H1 (cell line): ENCODE data around the gene RMDN3. TPM values are rescaled to one million over a fixed set of nuclear protein-coding genes. Genes with fewer than 3 reads are reported as not detected.

Experiments used
- CTCF ChIA-PET: fragments of 300-600 bp; sonication (Branson Sonifier 250); formaldehyde crosslinking; loops from one replicate; lab custom pipeline; 2021; ENCODE audit not compliant: partially characterized antibody; lab: Charles Lee
- POLR2A ChIA-PET: fragments of 300-600 bp; sonication (Branson Sonifier 250); formaldehyde crosslinking; loops from one replicate; lab custom pipeline; 2021; ENCODE audit warnings: inconsistent platforms; ENCODE audit not compliant: partially characterized antibody; lab: Charles Lee
- DNase-seq, 2 experiments: peaks; one replicate each; pipeline versions ENCODE4 v3.0.0 to v3.0.0-alpha.2; 2010 to 2022; ENCODE audit warnings: low spot score in 2 of 2, low read depth in 1 of 2, mixed read lengths in 1 of 2
- FAIRE-seq: peaks from 2 replicates; lab custom pipeline; 2011; peaks lifted over from hg19 to GRCh38; lab: Jason Lieb, UNC
- H2AFZ ChIP-seq: 2 replicates; pipeline ENCODE4 v1.8.1; 2012; ENCODE audit warnings: low read length, inconsistent platforms
- H2AK5ac ChIP-seq: 2 replicates; pipeline ENCODE4 v1.6.1; 2013; ENCODE audit warnings: low read depth, low read length
- H2BK120ac ChIP-seq: replicated peaks from 2 replicates; pipeline ENCODE3; 2013; ENCODE audit warnings: low read depth, low read length, inconsistent platforms
- H2BK12ac ChIP-seq: 2 replicates; pipeline ENCODE4 v1.6.1; 2013; ENCODE audit warnings: low read depth, low read length
- H2BK15ac ChIP-seq: 2 replicates; pipeline ENCODE4 v1.6.1; 2013; ENCODE audit warnings: low read length
- H2BK20ac ChIP-seq: 2 replicates; pipeline ENCODE4 v1.6.1; 2013; ENCODE audit warnings: low read length
- H2BK5ac ChIP-seq: 2 replicates; pipeline ENCODE4 v1.6.1; 2013; ENCODE audit warnings: low read depth, low read length
- H3K14ac ChIP-seq: 2 replicates; pipeline ENCODE4 v1.6.1; 2013; ENCODE audit warnings: inconsistent platforms; ENCODE audit not compliant: insufficient read length
- H3K18ac ChIP-seq: 2 replicates; pipeline ENCODE4 v1.6.1; 2013; ENCODE audit warnings: low read length; ENCODE audit errors: extremely low read depth
- H3K23ac ChIP-seq: 2 replicates; pipeline ENCODE4 v1.6.1; 2013; ENCODE audit warnings: inconsistent platforms; ENCODE audit not compliant: insufficient read length
- H3K23me2 ChIP-seq: 2 replicates; pipeline ENCODE4 v1.6.1; 2013; ENCODE audit warnings: low read depth, low read length
- H3K27ac ChIP-seq: 2 replicates; pipeline ENCODE4 v1.6.1; 2011; ENCODE audit warnings: low read depth, low read length, inconsistent platforms
- H3K27me3 ChIP-seq, 4 experiments: replicated peaks in 1 of 4; 1 replicate in 1 of 4; 2 replicates in 3 of 4; pipeline versions ENCODE4 v1.6.1 to v1.8.1; 2011 to 2013; ENCODE audit warnings: low read length in 3 of 4, mild to moderate bottlenecking in 3 of 4, inconsistent platforms in 2 of 4, mixed read lengths in 2 of 4, moderate library complexity in 1 of 4; ENCODE audit not compliant: control insufficient read depth in 3 of 4, insufficient read depth in 3 of 4; ENCODE audit errors: extremely low read depth in 1 of 4
- H3K36me3 ChIP-seq, 4 experiments: 2 replicates each; pipeline versions ENCODE4 v1.6.1 to v1.8.1; 2011 to 2013; ENCODE audit warnings: mild to moderate bottlenecking in 4 of 4, low read length in 3 of 4, moderate library complexity in 2 of 4, control low read depth in 1 of 4, inconsistent platforms in 1 of 4; ENCODE audit not compliant: insufficient read depth in 4 of 4, control insufficient read depth in 2 of 4
- H3K4ac ChIP-seq: replicated peaks from 2 replicates; pipeline ENCODE3; 2013; ENCODE audit warnings: low read length, low read depth, mixed read lengths, inconsistent platforms; ENCODE audit not compliant: insufficient read length
- H3K4me1 ChIP-seq, 4 experiments: replicated peaks in 1 of 4; 1 replicate in 1 of 4; 2 replicates in 3 of 4; pipeline versions ENCODE4 v1.6.1 to v1.8.1; 2011 to 2013; ENCODE audit warnings: low read length in 3 of 4, inconsistent platforms in 2 of 4, mixed read lengths in 1 of 4; ENCODE audit not compliant: insufficient read depth in 4 of 4, control insufficient read depth in 3 of 4
- H3K4me2 ChIP-seq, 2 experiments: 2 replicates each; pipeline versions ENCODE4 v1.6.1 to v1.8.1; 2011 to 2013; ENCODE audit warnings: low read depth in 2 of 2, low read length in 2 of 2, control low read depth in 1 of 2, inconsistent platforms in 1 of 2, mild to moderate bottlenecking in 1 of 2; ENCODE audit not compliant: insufficient read depth in 1 of 2
- H3K4me3 ChIP-seq, 4 experiments: fragments of 200-600, 300-600 bp in 1 of 4; sonication (generic), shearing (Covaris generic), sonication (Bioruptor Twin) in 1 of 4; 2 replicates each; pipeline versions ENCODE4 v1.5.1 to v1.8.1; 2011 to 2016; ENCODE audit warnings: low read length in 4 of 4, low read depth in 3 of 4, control low read depth in 2 of 4, inconsistent platforms in 2 of 4, mild to moderate bottlenecking in 2 of 4, mixed read lengths in 1 of 4, moderate library complexity in 1 of 4; ENCODE audit not compliant: insufficient read depth in 2 of 4; ENCODE audit errors: extremely low read depth in 1 of 4
- H3K56ac ChIP-seq: replicated peaks from 2 replicates; pipeline ENCODE3; 2013; ENCODE audit warnings: low read depth, mild to moderate bottlenecking, mixed read lengths, low read length, inconsistent platforms; ENCODE audit not compliant: insufficient read length
- H3K79me1 ChIP-seq: 2 replicates; pipeline ENCODE4 v1.6.1; 2013; ENCODE audit warnings: low read depth, low read length, control low read depth
- H3K79me2 ChIP-seq, 2 experiments: 2 replicates each; pipeline versions ENCODE4 v1.6.1 to v1.8.1; 2012 to 2013; ENCODE audit warnings: low read length in 2 of 2, mild to moderate bottlenecking in 2 of 2, inconsistent platforms in 1 of 2; ENCODE audit not compliant: insufficient read depth in 2 of 2, control insufficient read depth in 1 of 2
- H3K9ac ChIP-seq, 4 experiments: replicated peaks in 1 of 4; 1 replicate in 1 of 4; 2 replicates in 3 of 4; pipeline versions ENCODE4 v1.6.1 to v1.8.1; 2011 to 2013; ENCODE audit warnings: low read depth in 3 of 4, low read length in 3 of 4, control low read depth in 2 of 4, mild to moderate bottlenecking in 2 of 4, moderate library complexity in 2 of 4, inconsistent platforms in 1 of 4; ENCODE audit errors: extremely low read depth in 1 of 4
- H3K9me3 ChIP-seq, 2 experiments: 2 replicates each; pipeline versions ENCODE4 v1.6.1 to v1.8.1; 2012 to 2013; ENCODE audit warnings: mild to moderate bottlenecking in 2 of 2, moderate library complexity in 2 of 2, control low read depth in 1 of 2, inconsistent platforms in 1 of 2, low read depth in 1 of 2, low read length in 1 of 2, mixed read lengths in 1 of 2; ENCODE audit not compliant: insufficient read depth in 2 of 2
- H4K20me1 ChIP-seq, 2 experiments: replicated peaks in 1 of 2; 2 replicates each; pipeline versions ENCODE3 to v1.8.1; 2011 to 2013; ENCODE audit warnings: inconsistent platforms in 2 of 2, low read length in 2 of 2, mild to moderate bottlenecking in 1 of 2; ENCODE audit not compliant: insufficient read depth in 2 of 2, control insufficient read depth in 1 of 2
- H4K5ac ChIP-seq: 2 replicates; pipeline ENCODE4 v1.6.1; 2013; ENCODE audit warnings: low read length, low read depth, mixed read lengths, inconsistent platforms; ENCODE audit not compliant: insufficient read length
- H4K8ac ChIP-seq: 2 replicates; pipeline ENCODE4 v1.8.0; 2013; ENCODE audit warnings: mild to moderate bottlenecking, moderate library complexity, low read length, inconsistent platforms; ENCODE audit not compliant: insufficient read depth; ENCODE audit errors: extremely low read depth
- H4K91ac ChIP-seq: replicated peaks from 2 replicates; pipeline ENCODE3; 2013; ENCODE audit warnings: low read length, mixed read lengths, inconsistent platforms; ENCODE audit not compliant: insufficient read length
- ASH2L ChIP-seq: fragments of 200-600, 300-600 bp; sonication (generic); IDR thresholded peaks from one replicate; pipeline ENCODE4 v1.7.1; 2017; ENCODE audit warnings: low read length
- BACH1 ChIP-seq: IDR thresholded peaks from 2 replicates; pipeline ENCODE4 v1.6.1; 2012; ENCODE audit warnings: low read length, improper control_type of control experiment
- BCL11A ChIP-seq, 2 experiments: IDR thresholded peaks; one replicate each; pipeline ENCODE4 v1.6.1; 2011; ENCODE audit warnings: low read depth in 2 of 2, low read length in 2 of 2, mild to moderate bottlenecking in 2 of 2
- EZH2 ChIP-seq: fragments of 200-600 bp; sonication (generic); IDR thresholded peaks from 2 replicates; pipeline ENCODE4 v1.7.1; 2012; ENCODE audit warnings: low read depth, mild to moderate bottlenecking, moderate library complexity, low read length, inconsistent platforms; ENCODE audit not compliant: severe bottlenecking
- FOSL1 ChIP-seq: IDR thresholded peaks from 2 replicates; pipeline ENCODE4 v1.6.1; 2011; ENCODE audit warnings: mild to moderate bottlenecking, low read depth, low read length, moderate library complexity; ENCODE audit not compliant: insufficient read depth
- KDM5A ChIP-seq: fragments of 200-600 bp; IDR thresholded peaks from 2 replicates; pipeline ENCODE4 v1.7.1; 2012; ENCODE audit warnings: mild to moderate bottlenecking, low read length, inconsistent platforms, mixed read lengths
- POLR2A ChIP-seq, 2 experiments: IDR thresholded peaks; 1 replicate in 1 of 2; 2 replicates in 1 of 2; pipeline ENCODE4 v1.6.1; 2011; ENCODE audit warnings: low read depth in 2 of 2, low read length in 2 of 2, mild to moderate bottlenecking in 2 of 2; ENCODE audit errors: control extremely low read depth in 1 of 2
- SIN3A ChIP-seq, 2 experiments: IDR thresholded peaks in 1 of 2; conservative IDR thresholded peaks in 1 of 2; 2 replicates each; pipeline ENCODE4 v1.6.1; 2011 to 2012; ENCODE audit warnings: low read length in 2 of 2, improper control_type of control experiment in 1 of 2, low read depth in 1 of 2, mild to moderate bottlenecking in 1 of 2
- SIRT6 ChIP-seq: IDR thresholded peaks from one replicate; pipeline ENCODE4 v1.7.1; 2012; ENCODE audit warnings: low read length, inconsistent platforms
- SP1 ChIP-seq: IDR thresholded peaks from 2 replicates; pipeline ENCODE4 v1.6.1; 2011; ENCODE audit warnings: low read depth, low read length
- TAF7 ChIP-seq: optimal IDR thresholded peaks from 2 replicates; pipeline ENCODE3; 2011; ENCODE audit warnings: low read depth, mild to moderate bottlenecking, inconsistent platforms, low read length, moderate library complexity, borderline replicate concordance
- USF2 ChIP-seq: IDR thresholded peaks from 2 replicates; pipeline ENCODE4 v1.6.1; 2011; ENCODE audit warnings: low read length, improper control_type of control experiment
- WGBS, 2 experiments: shearing (Covaris generic) in 1 of 2; methylation state at CpG; one replicate each; pipeline versions ENCODE4 v1.1.6 to v1.1.7; 2013 to 2015; ENCODE audit warnings: low lambda C conversion rate in 2 of 2, mixed read lengths in 2 of 2, inconsistent platforms in 1 of 2, low coverage in 1 of 2, missing lambda C conversion rate in 1 of 2; ENCODE audit not compliant: insufficient replicate concordance in 2 of 2, insufficient coverage in 1 of 2, insufficient read length in 1 of 2; ENCODE audit errors: extremely low coverage in 1 of 2, missing lambda C conversion rate in 1 of 2; 5-methylcytosine and 5-hydroxymethylcytosine counted together
- polyA plus RNA-seq, 7 experiments: library from polyadenylated mRNA; depleted of rRNA in 3 of 7; stranded (reverse) in 5 of 7; unstranded in 2 of 7; fragments of >200 nt in 5 of 7; fragments of 200-250 nt in 2 of 7; gene quantifications; 1 replicate in 5 of 7; 2 replicates in 1 of 7; 4 replicates in 1 of 7; pipeline versions ENCODE4 v1.2.1 to v1.2.3, GENCODE V29; 2011 to 2013; ENCODE audit warnings: missing spikeins in 2 of 7, mixed read lengths in 2 of 7
- total RNA-seq: library from RNA; stranded (reverse); fragmentation: NEBNext Ultra II Directional; extraction: Animal tissue kit (Norgen Biotek cat#: 25700); gene quantifications from 2 replicates; pipeline ENCODE4 v1.2.1, GENCODE V29; 2021

RMDN3 gene
- total and polyA plus RNA-seq, 2 of the 8 experiments (the other 6 are each of a cell fraction or from before 2014, with no cell fraction given) = 10.8 to 24.1 TPM

DNA sequence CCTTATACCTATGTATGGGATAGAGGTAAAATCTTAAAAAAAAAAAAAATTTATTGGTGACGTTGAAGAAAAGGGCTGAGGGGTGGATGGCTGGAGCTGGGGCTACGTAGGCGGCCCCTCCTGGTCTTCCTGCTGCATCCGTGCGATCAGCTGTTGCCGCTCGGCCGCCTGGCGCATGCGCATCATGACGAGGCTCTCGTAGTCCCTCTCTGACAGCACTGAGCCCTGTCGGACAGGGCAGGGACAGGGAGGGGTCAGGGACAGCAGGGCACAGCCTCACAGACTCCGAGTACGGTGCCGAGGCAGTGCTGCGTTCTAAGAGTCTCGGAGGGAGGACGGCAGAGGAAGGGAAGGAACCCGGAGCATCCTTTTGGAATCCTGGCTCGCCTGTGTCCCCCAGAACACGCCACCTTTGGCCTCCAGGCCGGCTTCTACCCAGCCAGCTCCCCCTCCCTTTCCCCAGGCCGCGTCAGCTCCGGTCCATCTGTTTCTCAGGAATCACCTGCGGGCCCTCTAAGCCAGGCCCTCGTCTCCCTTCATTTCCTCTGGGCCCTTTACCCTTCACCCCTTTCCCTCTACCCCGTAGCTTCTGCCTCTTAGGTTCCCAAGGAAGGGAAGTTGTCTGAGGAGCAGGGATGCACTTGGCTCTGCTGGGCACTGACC is 12.9 kb upstream of the RMDN3 start:
- H3K14ac ChIP-seq = no peak overlapping the region
- H2BK5ac ChIP-seq = no peak overlapping the region
- no peaks in the 10 kb centered on the region for H3K9me3 ChIP-seq
- no peak overlapping the region for H2BK12ac ChIP-seq
- no peak overlapping the region for H4K8ac ChIP-seq
- peaks cover 0 to 2% of the 10 kb centered on the region in 2 experiments for H4K20me1 ChIP-seq
- H2AK5ac ChIP-seq = no peak overlapping the region
- no peak overlapping the region for H3K23ac ChIP-seq
- H3K27ac ChIP-seq = no peak overlapping the region
- H3K23me2 ChIP-seq = peaks cover 14% of the 10 kb centered on the region; the same call in 1 of the 2 replicates
- no peak for FAIRE-seq
- no peak overlapping the region for H3K4me3 ChIP-seq
- H3K27me3 ChIP-seq = peaks cover 0 to 6% (median 3%) of the 10 kb centered on the region in 4 experiments; a peak in 4 of 7 replicates
- H4K5ac ChIP-seq = no peak overlapping the region
- H2BK15ac ChIP-seq = no peak overlapping the region
- no peaks in the 10 kb centered on the region; the same call in 1 of the 2 replicates for H3K79me1 ChIP-seq
- CTCF ChIA-PET = interaction anchor here (0.6 to 15.3 kb wide), 12 partner anchors 8 to 1043 kb away, joined by 3 to 184 read pairs (median 6); partner anchors contain the start of gene VPS18
- WGBS, 2 experiments = 92% methylated on average over 26 of the region's 29 CpGs; no CpG with 5 or more reads in 1 of the 2 experiments
- no peak overlapping the region for H2BK120ac ChIP-seq
- no peak overlapping the region for H3K9ac ChIP-seq
- H3K4me1 ChIP-seq = peaks cover 6 to 30% (median 19%) of the 10 kb centered on the region in 4 experiments
- H3K4me2 ChIP-seq = no peak overlapping the region
- no peaks in the 10 kb centered on the region for H3K79me2 ChIP-seq
- no peak overlapping the region for H3K18ac ChIP-seq
- no peak overlapping the region for H2AFZ ChIP-seq
- TF ChIP-seq ASH2L = no peak
- TF ChIP-seq USF2 = no peak
- no peak for TF ChIP-seq POLR2A (IDR thresholded peaks at IDR 0.05; ENCODE audit: control extremely low read depth in 1 of 2, low read depth in 2 of 2, low read length in 2 of 2)
- TF ChIP-seq SIN3A (conservative IDR thresholded peaks at IDR 0.05 in 1 of 2, IDR thresholded peaks at IDR 0.05 in 1 of 2; ENCODE audit: low read depth in 1 of 2, low read length in 2 of 2) = no peak
- no peak for TF ChIP-seq KDM5A
- no peak for TF ChIP-seq TAF7
- no peak for TF ChIP-seq SP1
- no peak for TF ChIP-seq SIRT6
- no peak for TF ChIP-seq FOSL1
- no peak for TF ChIP-seq EZH2
- TF ChIP-seq BACH1 = no peak
- no peak for TF ChIP-seq BCL11A (IDR thresholded peaks at IDR 0.05; ENCODE audit: low read depth in 2 of 2, low read length in 2 of 2)
- TF ChIP-seq, all 59 proteins: peak for 0
- H2BK20ac ChIP-seq = no peak overlapping the region
- DNase-seq = no peak
- no peak overlapping the region for H4K91ac ChIP-seq
- POLR2A ChIA-PET = interaction anchor here (0.6 to 1.6 kb wide), 6 partner anchors 8 to 350 kb away, joined by 3 to 5 read pairs (median 3); no protein-coding TSS in a partner anchor
- no peak overlapping the region for H3K4ac ChIP-seq
- H3K56ac ChIP-seq = no peak overlapping the region
- no peaks in the 10 kb centered on the region for H3K36me3 ChIP-seq
